ENCODE results near the gene DYNC2H1.

The DYNC2H1 gene

DNA sequence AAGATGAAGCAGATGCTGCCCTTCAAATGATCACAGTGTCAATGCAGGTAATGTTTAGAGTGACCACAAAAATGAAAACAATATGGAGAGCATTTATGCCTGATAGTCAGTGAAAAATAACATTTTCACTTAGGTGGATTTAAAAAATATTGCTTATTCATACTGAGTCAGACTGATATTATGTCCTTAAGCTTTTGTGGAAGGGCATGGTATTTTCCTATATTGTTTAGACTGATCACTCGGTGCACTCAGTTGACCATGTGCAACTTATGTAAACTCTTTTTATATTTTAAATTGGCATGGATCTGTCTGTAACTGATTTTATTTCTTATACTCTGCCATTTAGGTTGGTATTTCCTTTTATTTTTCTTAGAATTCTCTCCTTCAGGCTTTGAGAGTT lies 106.6 kb downstream of the DYNC2H1 start:
- Histone ChIP-seq H2AFZ (no peak overlapping the region), H3K79me2 (no peaks in the 10 kb centered on the region), H3K4me3 (ENCODE audit: low read depth, low read length) (no peak overlapping the region), H3K4me1 (no peaks in the 10 kb centered on the region), H3K27ac (no peak overlapping the region), H3K27me3 (ENCODE audit: control insufficient read depth, insufficient read depth, low read length) (no peaks in the 10 kb centered on the region), H3K9ac (no peak overlapping the region), H3K4me2 (ENCODE audit: low read length) (no peak overlapping the region), H3K36me3 (ENCODE audit: control insufficient read depth, insufficient read depth, low read length) (no peaks in the 10 kb centered on the region), H3K9me3 (ENCODE audit: control insufficient read depth, low read length) (no peaks in the 10 kb centered on the region)
- no peak for TF ChIP-seq CTCF (IDR thresholded peaks at IDR 0.05)

GRCh38 chr11:103220133-103220532 lies 110.9 kb downstream of the DYNC2H1 start:
- Histone ChIP-seq H3K36me3 (ENCODE audit: control insufficient read depth, insufficient read depth, low read length) (no peaks in the 10 kb centered on the region), H3K4me3 (ENCODE audit: low read depth, low read length) (no peak overlapping the region), H3K79me2 (no peaks in the 10 kb centered on the region), H3K27me3 (ENCODE audit: control insufficient read depth, insufficient read depth, low read length) (no peaks in the 10 kb centered on the region), H2AFZ (no peak overlapping the region), H3K4me2 (ENCODE audit: low read length) (no peak overlapping the region), H3K27ac (no peak overlapping the region), H3K9me3 (ENCODE audit: control insufficient read depth, low read length) (no peaks in the 10 kb centered on the region), H3K9ac (no peak overlapping the region), H3K4me1 (no peaks in the 10 kb centered on the region)
- no peak for TF ChIP-seq CTCF (IDR thresholded peaks at IDR 0.05)

- Histone ChIP-seq H3K4me2 (ENCODE audit: low read length) (no peak overlapping the region), H3K79me2 (no peaks in the 10 kb centered on the region), H3K27ac (no peak overlapping the region), H3K9me3 (ENCODE audit: control insufficient read depth, low read length) (no peaks in the 10 kb centered on the region), H2AFZ (no peak overlapping the region), H3K9ac (no peak overlapping the region), H3K4me3 (ENCODE audit: low read depth, low read length) (no peak overlapping the region), H3K27me3 (ENCODE audit: control insufficient read depth, insufficient read depth, low read length) (no peaks in the 10 kb centered on the region), H3K36me3 (ENCODE audit: control insufficient read depth, insufficient read depth, low read length) (no peaks in the 10 kb centered on the region), H3K4me1 (no peaks in the 10 kb centered on the region)
- no peak for TF ChIP-seq CTCF (IDR thresholded peaks at IDR 0.05)
Observed at GRCh38 chr11:103222806-103223205, 113.6 kb downstream of the DYNC2H1 start.

- no peaks in the 10 kb centered on the region for H3K27me3 ChIP-seq (ENCODE audit: control insufficient read depth, insufficient read depth, low read length)
- H3K4me1 ChIP-seq = no peaks in the 10 kb centered on the region
- H3K4me2 ChIP-seq (ENCODE audit: low read length) = no peak overlapping the region
- TF ChIP-seq CTCF (IDR thresholded peaks at IDR 0.05) = no peak
- H3K79me2 ChIP-seq = no peaks in the 10 kb centered on the region
- no peak overlapping the region for H2AFZ ChIP-seq
- H3K36me3 ChIP-seq (ENCODE audit: control insufficient read depth, insufficient read depth, low read length) = no peaks in the 10 kb centered on the region
- no peaks in the 10 kb centered on the region for H3K9me3 ChIP-seq (ENCODE audit: control insufficient read depth, low read length)
- no peak overlapping the region for H3K27ac ChIP-seq
- no peak overlapping the region for H3K9ac ChIP-seq
- H3K4me3 ChIP-seq (ENCODE audit: low read depth, low read length) = no peak overlapping the region
Observed at GRCh38 chr11:103228807-103229206, 119.6 kb downstream of the DYNC2H1 start.

DNA sequence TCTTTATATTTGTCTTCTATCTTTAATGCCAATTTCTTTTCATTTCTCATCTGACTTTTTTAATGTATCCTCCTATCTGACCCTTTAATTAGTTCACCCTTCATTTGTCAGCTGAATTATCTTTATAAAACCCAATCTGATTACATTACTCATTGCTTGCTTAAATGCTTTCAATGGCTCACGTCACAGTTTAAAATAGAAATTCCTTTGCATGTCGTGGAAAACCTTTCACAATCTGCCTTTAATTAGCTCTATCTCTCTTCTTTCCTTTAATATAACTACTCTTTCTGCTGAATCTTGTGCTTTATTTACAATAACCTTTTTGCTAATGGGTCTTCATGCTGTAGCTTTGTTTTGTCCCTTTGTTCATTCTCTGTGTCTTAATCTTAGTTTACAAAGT lies 125.7 kb downstream of the DYNC2H1 start:
- Histone ChIP-seq H3K4me3 (ENCODE audit: low read depth, low read length) (no peak overlapping the region), H3K4me2 (ENCODE audit: low read length) (no peak overlapping the region), H3K9me3 (ENCODE audit: control insufficient read depth, low read length) (no peaks in the 10 kb centered on the region), H3K27ac (no peak overlapping the region), H2AFZ (no peak overlapping the region), H3K36me3 (ENCODE audit: control insufficient read depth, insufficient read depth, low read length) (no peaks in the 10 kb centered on the region), H3K27me3 (ENCODE audit: control insufficient read depth, insufficient read depth, low read length) (no peaks in the 10 kb centered on the region), H3K9ac (no peak overlapping the region), H3K4me1 (no peaks in the 10 kb centered on the region), H3K79me2 (no peaks in the 10 kb centered on the region)
- TF ChIP-seq CTCF (IDR thresholded peaks at IDR 0.05) = no peak

Data from parathyroid adenoma (tissue), 2 donors.